HCT116 (cell line): ENCODE data around the gene RPAP3.

Source experiments
- CBX3 ChIP-seq: IDR thresholded peaks from 2 replicates; pipeline ENCODE4 v1.6.1; 2012; ENCODE audit warnings: low read depth
- EGR1 ChIP-seq: IDR thresholded peaks from 2 replicates; pipeline ENCODE4 v1.6.1; 2012; ENCODE audit warnings: low read depth
- EZH2 ChIP-seq: fragments of 200-600 bp; sonication (generic); IDR thresholded peaks from 2 replicates; pipeline ENCODE4 v1.6.1; 2017; ENCODE audit warnings: antibody characterized with exemption, mixed run types
- EZH2phosphoT487 ChIP-seq: fragments of 200-600 bp; IDR thresholded peaks from 2 replicates; pipeline ENCODE4 v1.6.1; 2018; ENCODE audit warnings: antibody characterized with exemption, borderline replicate concordance
- POLR2A ChIP-seq: IDR thresholded peaks from 2 replicates; pipeline ENCODE4 v1.7.0; 2011; ENCODE audit warnings: borderline replicate concordance; ENCODE audit not compliant: insufficient read depth, insufficient read length; ENCODE audit errors: extremely low read depth
- POLR2AphosphoS5 ChIP-seq: IDR thresholded peaks from 2 replicates; pipeline ENCODE4 v1.6.1; 2011; ENCODE audit warnings: mild to moderate bottlenecking, low read depth, low read length, moderate library complexity
- RAD21 ChIP-seq: IDR thresholded peaks from 2 replicates; pipeline ENCODE4 v1.6.1; 2012; ENCODE audit warnings: low read depth, mild to moderate bottlenecking
- SRF ChIP-seq: IDR thresholded peaks from 2 replicates; pipeline ENCODE4 v1.6.1; 2012; ENCODE audit warnings: low read depth
- TCF7L2 ChIP-seq: IDR thresholded peaks from 2 replicates; pipeline ENCODE4 v1.7.0; 2011; ENCODE audit warnings: borderline replicate concordance, inconsistent platforms; ENCODE audit not compliant: insufficient read depth, insufficient read length; ENCODE audit errors: extremely low read depth
- TF ChIP-seq, protein P1 (sequence below): IDR thresholded peaks from 2 replicates; pipeline ENCODE4 v1.6.1; 2012
- TF ChIP-seq, protein P2 (sequence below), 3 experiments: fragments of 200-600 bp in 1 of 3; sonication (generic) in 1 of 3; IDR thresholded peaks in 2 of 3; conservative IDR thresholded peaks in 1 of 3; 2 replicates each; pipeline ENCODE4 v1.5.1; 2012 to 2017; ENCODE audit warnings: low read depth in 2 of 3, low read length in 2 of 3, antibody characterized with exemption in 1 of 3, borderline replicate concordance in 1 of 3, control low read depth in 1 of 3, mild to moderate bottlenecking in 1 of 3, mixed read lengths in 1 of 3, mixed run types in 1 of 3, moderate library complexity in 1 of 3; ENCODE audit not compliant: insufficient read depth in 1 of 3
- TF ChIP-seq, protein P3 (sequence below): IDR thresholded peaks from 2 replicates; pipeline ENCODE4 v1.6.1; 2011; ENCODE audit warnings: mild to moderate bottlenecking, low read length, moderate library complexity; ENCODE audit not compliant: insufficient replicate concordance; ENCODE audit errors: extremely low read depth
- TF ChIP-seq, protein P4 (sequence below): IDR thresholded peaks from 2 replicates; pipeline ENCODE4 v1.6.1; 2012

DNA sequence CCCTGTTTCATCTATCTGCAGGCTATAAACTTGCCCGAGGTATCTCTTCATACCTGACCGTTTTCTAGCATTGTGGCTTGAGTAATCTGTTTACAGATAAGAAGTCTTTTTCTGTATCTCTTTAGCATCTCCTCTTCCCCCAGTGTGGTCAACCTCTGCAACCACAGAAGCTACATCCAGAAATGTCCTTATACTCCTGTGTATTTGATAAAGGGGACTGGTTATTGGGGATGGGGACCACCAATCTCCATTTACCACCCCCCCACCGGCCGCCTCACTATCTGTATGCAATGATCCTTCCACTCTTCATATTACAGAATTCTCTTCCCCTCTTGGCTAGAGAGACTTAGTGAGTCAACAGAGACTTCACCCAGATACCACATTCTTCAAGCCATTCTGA, 3.4 kb upstream of the RPAP3 start:
- TF ChIP-seq, protein P1, sequence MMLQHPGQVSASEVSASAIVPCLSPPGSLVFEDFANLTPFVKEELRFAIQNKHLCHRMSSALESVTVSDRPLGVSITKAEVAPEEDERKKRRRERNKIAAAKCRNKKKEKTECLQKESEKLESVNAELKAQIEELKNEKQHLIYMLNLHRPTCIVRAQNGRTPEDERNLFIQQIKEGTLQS, result no peak
- TF ChIP-seq POLR2A (no peak), RAD21 (no peak), POLR2AphosphoS5 (no peak), TCF7L2 (no peak), EZH2 (no peak), EZH2phosphoT487 (no peak), CBX3 (no peak), EGR1 (no peak), SRF (no peak)
- TF ChIP-seq, protein P2, sequence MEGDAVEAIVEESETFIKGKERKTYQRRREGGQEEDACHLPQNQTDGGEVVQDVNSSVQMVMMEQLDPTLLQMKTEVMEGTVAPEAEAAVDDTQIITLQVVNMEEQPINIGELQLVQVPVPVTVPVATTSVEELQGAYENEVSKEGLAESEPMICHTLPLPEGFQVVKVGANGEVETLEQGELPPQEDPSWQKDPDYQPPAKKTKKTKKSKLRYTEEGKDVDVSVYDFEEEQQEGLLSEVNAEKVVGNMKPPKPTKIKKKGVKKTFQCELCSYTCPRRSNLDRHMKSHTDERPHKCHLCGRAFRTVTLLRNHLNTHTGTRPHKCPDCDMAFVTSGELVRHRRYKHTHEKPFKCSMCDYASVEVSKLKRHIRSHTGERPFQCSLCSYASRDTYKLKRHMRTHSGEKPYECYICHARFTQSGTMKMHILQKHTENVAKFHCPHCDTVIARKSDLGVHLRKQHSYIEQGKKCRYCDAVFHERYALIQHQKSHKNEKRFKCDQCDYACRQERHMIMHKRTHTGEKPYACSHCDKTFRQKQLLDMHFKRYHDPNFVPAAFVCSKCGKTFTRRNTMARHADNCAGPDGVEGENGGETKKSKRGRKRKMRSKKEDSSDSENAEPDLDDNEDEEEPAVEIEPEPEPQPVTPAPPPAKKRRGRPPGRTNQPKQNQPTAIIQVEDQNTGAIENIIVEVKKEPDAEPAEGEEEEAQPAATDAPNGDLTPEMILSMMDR (IDR thresholded peaks at IDR 0.05 in 2 of 3, conservative IDR thresholded peaks at IDR 0.05 in 1 of 3; ENCODE audit: borderline replicate concordance in 1 of 3, insufficient read depth in 1 of 3, low read depth in 2 of 3, low read length in 2 of 3), result no peak
- TF ChIP-seq, protein P3, sequence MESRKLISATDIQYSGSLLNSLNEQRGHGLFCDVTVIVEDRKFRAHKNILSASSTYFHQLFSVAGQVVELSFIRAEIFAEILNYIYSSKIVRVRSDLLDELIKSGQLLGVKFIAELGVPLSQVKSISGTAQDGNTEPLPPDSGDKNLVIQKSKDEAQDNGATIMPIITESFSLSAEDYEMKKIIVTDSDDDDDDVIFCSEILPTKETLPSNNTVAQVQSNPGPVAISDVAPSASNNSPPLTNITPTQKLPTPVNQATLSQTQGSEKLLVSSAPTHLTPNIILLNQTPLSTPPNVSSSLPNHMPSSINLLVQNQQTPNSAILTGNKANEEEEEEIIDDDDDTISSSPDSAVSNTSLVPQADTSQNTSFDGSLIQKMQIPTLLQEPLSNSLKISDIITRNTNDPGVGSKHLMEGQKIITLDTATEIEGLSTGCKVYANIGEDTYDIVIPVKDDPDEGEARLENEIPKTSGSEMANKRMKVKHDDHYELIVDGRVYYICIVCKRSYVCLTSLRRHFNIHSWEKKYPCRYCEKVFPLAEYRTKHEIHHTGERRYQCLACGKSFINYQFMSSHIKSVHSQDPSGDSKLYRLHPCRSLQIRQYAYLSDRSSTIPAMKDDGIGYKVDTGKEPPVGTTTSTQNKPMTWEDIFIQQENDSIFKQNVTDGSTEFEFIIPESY, result no peak
- TF ChIP-seq, protein P4, sequence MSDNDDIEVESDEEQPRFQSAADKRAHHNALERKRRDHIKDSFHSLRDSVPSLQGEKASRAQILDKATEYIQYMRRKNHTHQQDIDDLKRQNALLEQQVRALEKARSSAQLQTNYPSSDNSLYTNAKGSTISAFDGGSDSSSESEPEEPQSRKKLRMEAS, result no peak
